Activated T-cell treated with anti-CD3 and anti-CD28 coated beads for 24 hours (primary cell): ENCODE results near the gene ZNF554.
"Not testable (repeated sequence)": the region's sequence is repeated elsewhere in the genome, so short reads cannot be mapped to it uniquely, and the experiment has no call there.

ENCODE experiments used
- DNase-seq: peaks from one replicate; pipeline ENCODE4 v3.0.0-alpha.2; 2020; ENCODE audit warnings: low read depth

The ZNF554 gene

DNA sequence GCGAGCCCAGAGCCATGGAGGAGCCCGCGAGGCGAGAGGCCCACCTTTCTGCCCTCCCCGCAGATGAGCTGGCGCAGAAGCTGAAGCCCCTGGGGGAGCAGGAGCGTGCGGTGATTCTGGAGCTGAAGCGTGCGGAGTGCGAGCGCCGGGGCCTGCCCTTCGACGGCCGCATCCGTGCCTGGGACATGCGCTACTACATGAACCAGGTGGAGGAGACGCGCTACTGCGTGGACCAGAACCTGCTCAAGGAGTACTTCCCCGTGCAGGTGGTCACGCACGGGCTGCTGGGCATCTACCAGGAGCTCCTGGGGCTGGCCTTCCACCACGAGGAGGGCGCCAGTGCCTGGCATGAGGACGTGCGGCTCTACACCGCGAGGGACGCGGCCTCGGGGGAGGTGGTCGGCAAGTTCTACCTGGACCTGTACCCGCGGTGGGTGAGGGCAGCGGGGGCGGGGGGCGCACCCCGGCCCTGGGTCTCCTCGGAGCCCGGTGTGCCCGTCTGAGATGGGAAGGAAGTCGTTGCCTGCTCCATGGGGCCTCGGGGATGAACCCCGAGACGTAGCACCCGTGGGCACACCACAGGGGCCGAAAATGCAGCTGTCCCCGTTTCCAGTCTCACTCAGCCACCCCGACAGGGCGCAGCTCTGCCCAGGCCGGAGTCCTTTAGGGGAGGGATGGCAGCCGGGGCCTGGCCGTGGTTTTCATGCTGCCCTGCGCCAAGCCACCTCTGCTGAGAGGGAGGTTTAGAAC is 12.1 kb upstream of the ZNF554 start:
- DNase-seq: no peak

DNA sequence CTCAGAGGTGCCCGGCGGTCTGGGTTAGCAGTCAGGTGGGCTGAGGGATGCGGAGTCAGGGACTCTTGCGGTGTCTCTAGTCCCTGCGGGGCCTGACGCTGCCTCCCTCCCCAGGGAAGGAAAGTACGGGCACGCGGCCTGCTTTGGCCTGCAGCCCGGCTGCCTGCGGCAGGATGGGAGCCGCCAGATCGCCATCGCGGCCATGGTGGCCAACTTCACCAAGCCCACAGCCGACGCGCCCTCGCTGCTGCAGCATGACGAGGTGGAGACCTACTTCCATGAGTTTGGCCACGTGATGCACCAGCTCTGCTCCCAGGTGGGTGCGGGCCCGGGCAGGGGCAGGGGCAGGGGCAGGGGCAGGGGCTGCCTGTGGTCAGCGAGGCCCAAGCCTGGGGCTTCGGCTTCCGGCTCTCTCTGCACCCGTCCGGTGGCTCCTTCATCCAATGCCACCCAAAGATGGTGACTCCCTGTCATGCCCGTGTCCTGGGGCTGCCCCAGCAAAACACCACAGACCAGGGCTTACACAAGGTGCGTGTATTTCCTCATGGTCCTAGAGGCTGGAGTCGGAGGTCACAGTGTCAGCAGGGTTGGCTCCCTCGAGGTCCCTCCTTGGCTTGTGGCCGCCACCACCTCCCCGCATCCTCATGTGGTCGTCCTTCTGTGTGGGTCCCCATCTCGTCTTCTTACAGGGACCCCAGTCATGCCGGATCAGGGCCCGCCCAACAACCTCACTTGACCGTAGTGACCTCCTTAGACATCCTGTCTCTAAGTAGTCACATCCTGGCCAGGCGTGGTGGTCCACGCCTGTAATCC is 11.3 kb upstream of the ZNF554 start:
- no peak for DNase-seq

DNA sequence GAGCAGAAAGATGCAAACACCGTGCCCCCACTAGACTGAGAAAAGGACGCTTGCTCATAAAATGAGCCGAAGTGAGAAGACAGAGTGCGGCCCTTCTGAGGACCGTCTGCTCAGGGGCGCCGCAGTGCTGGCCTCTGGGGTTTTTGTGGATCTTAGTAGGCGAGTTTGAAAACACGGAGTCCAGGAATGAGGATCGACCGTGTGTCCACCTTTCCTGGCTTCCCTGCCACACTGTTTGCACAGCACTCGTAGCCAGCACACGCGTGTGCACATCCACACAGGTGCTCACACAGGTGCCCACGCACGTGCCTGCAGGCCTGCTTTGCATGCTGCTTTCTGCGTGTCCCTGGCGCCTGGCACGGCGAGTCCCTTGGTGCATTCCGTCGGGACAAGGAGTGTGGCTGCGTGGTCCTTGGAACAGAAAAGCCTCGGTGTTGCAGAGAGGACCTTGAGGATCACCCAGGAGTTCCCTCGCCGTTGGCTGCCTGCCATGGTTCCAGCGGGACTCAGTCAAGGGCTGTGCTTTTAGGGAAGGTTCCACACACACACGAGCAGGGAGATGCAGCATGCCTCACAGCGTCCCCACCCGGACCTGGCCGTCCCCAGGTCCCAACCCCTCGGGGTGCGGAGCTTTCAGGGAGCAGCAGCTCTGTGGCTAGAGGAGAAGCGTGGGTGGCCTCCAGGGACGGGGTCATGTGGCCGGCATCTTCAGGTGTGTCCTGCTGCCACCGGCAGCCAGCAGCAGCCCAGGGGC is 10.1 kb upstream of the ZNF554 start:
- no peak for DNase-seq

DNA sequence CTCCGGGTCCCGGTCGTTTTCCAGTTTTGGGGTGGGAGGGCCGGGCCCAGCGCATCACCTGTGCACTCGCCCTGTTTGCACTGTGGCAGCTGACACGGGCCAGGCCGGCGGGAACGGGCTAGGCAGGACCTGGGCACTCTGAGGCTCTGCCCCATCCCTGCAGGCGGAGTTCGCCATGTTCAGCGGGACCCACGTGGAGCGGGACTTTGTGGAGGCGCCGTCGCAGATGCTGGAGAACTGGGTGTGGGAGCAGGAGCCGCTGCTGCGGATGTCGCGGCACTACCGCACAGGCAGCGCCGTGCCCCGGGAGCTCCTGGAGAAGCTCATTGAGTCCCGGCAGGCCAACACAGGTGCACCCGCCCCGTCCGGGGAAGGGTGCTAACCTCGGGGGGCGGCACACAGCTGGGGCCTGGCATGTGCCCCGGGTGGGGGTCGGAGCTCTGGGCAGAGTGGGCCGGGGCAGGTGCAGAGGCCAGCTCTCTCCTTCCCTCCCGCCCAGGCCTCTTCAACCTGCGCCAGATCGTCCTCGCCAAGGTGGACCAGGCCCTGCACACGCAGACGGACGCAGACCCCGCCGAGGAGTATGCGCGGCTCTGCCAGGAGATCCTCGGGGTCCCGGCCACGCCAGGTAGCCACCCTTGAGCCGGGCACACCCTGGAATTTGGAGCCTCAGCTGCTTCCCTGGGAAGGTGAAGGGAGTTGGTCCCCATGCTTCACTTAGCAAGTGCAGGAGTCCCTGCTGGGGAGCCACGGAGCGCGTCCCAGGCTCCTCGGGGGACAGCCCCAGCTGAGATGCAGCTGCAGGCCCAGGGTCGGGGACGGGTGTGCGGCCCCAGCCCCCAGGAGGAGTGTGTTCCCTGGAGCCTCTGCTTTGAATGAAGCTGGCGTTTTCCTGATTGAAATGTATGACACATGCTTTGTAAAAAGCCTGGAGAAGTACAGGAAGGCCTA is 9.3 kb upstream of the ZNF554 start:
- DNase-seq: no peak

DNA sequence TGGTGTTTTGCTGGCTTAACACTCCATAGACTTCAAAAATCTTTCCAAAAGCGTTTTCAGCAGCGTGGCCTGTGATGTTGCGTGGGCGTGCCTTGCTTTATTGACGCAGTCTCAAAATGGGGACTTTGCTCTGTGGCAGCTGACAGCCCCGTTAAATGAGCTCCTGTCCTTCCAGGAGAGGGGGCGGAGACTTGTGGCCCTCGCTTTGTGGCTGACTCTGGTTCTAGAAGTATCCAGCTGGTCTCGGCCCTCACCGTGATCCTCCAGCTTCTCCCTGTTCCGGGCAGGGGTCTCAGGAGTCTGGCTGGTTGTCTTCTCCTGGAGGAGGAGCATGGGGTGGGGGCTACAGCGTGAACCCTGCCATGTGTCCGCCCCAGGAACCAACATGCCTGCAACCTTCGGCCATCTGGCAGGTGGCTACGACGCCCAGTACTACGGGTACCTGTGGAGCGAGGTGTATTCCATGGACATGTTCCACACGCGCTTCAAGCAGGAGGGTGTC is 8.4 kb upstream of the ZNF554 start:
- DNase-seq: no peak

DNA sequence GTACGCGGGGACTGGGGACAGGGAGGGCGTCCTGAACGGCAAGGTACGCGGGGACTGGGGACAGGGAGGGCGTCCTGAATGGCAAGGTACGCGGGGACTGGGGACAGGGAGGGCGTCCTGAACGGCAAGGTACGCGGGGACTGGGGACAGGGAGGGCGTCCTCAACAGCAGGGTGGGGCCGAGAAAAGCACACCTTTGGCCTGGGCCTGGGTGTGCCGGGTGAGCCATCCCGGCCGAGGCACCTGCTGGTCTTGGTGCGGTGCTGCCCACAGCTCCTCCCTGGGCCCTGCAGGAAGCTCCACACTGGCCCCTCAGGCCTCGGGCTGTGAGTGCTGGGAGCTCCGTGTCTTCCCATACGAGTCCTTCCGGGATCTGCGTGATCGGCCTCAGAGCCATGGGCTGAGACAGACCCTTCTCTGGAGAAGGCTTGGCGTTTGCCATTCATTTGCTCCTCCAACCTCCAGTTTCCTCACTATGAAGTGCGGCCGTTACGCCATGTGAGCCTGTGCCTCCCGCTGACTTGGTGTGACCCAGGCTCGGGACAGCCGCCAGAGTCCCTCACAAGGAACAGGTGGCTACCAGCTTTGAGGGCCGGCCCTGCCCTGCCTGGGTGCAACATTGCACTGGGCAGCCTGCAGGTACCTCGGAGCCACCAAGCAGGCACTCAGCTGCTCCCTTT is 7.8 kb upstream of the ZNF554 start:
- no peak for DNase-seq

DNA sequence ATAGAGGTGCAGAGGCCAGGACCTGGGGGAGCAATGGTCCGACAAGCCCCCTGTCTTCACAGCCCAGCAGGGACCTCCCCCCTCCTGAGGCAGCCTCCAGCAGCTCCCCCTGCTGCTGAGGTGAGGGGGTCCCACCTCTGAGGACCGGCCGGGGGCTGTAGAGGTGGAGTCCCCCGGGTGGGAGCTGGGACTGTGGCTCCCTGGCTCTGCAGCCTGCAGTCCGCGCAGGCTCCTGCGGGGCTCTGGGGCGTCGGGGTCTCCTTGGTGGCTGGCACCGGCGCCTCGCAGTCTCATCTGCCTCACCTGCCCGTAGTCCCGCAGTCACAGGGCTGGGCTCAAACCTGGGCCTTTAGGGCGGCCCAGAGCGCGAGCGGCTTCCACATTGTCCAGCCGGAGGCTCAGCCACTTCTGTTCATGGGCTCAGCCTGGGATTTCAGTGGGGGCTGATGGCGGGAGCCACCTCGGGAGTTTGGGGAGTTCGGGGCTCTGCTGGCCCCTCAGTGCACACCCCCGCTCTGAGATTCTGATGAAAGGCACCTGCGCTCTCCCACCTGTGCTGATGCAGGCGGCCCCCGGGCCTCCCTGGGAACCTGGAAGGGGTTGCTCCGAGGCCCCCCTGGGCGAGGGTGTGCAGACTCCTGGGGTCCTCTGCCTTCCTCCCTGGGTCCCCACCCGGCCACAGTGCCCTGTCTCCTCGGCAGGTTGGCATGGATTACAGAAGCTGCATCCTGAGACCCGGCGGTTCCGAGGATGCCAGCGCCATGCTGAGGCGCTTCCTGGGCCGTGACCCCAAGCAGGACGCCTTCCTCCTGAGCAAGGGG is 7.0 kb upstream of the ZNF554 start:
- DNase-seq: no peak

DNA sequence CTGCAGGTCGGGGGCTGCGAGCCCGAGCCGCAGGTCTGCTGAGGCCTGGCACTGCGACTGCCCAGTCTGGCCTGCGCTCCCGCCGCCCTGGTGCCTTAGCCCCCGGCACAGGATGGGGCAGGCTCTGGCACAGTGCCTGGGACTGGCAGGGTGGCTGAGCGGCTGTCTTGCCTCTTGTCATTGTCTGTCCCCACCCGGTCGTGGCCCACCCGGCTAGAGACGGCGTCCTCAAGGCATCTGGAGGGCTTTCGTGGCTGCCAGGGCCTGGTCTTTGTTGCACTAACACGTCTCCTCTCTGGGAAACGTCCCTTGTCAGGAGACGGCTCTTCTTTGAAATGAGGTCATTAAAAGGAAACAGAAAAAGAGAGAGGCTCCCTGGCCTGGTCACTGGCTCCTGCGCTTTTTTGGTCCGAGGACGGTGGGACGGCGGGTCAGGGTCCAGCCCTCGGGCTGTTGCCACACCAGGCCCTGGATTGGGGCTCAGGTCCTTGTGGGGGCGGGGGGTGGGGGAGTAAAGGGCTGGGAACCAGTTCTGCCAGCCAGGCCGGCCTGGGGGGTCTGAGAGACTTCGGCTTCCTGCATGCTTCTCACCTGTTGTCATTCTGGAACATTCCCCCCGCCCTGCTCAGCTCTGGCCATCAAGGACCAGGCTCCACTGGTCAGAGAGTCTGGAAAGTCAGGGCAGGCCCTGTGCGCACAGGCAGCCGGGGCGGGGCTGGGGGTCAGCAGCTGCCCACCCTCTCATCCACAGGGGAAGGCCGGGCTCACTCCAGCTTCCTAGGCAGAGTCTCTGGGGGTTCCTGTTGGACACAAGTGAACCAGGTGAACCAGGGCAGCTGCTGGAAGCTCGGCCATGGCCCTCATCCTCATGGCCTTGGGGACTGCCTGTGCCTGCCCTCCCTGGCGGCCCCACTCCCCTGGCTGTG is 6.2 kb upstream of the ZNF554 start:
- no peak for DNase-seq

DNA sequence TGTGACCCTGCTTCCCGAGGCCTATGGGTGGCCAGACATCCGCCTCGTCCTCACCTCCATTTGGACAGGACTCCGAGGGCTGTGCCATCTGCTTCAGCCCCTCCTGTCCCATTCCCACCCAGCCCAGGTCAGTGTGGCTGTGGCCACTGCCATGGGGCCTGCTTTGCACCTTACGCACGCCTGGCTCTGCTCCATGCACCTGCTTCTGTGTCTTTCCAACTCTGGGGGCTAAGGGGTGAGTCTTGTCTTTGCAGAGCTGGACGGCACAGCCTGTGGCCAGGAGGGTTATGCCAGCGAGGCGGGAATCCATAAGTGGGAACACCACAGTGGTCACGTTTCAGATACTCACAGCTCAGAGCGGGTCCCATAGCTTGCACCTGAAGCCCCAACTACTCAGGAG is 5.2 kb upstream of the ZNF554 start:
- no peak for DNase-seq

DNA sequence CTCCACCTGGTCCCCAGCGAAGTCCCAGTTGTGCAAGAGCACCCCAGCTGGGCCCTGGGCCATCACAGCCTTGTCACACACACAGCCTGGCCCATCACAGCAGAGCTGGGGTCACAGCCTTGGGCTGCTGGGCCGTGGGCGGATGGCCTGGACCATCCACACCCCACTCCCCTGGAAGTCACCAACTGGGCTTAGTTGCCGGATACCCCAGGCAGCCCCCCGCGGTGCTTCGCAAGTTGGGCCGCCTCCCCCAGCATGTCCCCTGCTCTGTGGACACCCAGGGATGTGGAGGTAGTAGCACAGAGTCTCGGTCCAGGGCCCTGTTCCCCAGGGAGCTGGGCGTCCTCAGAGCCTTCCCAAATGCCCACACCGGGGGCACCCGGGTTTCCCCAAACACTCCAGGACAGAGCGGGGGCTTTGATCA is 4.5 kb upstream of the ZNF554 start:
- DNase-seq: no peak

DNA sequence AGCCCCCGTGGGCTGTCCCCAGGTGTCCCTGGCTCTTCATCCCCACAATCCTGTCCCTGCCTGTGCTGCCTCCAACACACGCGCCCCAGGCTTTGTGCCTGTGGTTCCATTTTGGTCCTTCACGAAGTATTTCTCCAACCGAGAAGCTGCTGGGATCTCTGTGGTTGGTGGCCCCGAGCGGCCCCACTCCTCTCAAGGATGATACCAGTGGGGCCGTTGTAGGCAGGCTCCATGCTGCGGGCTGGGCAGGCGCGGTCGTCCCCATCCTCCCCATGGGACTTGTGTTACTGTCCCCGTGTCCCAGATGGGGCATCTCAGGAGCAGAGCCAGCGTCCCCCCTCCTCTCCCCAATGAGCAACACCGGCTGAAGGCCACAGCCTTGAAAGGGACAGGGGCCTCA is 3.7 kb upstream of the ZNF554 start:
- DNase-seq: no peak

DNA sequence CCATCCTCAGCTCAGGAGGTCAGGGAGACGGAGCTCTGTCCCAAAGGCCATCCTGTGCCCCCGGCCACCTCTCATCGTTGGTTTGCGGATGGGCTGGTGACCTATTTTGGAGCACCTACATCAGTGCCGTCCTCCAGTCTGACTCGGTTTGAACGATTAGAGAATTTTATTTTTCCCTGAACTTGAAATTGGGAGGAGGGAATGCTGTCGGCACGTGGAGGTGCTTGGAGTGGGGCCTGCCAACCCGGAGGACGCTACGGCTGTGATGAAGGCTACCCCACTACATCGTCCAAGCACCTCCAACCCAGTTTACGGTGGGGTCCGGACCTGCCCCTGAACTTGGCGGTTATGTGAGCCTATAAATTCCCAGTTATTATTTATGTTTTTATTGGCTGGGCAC is 3.0 kb upstream of the ZNF554 start:
- DNase-seq: no peak

DNA sequence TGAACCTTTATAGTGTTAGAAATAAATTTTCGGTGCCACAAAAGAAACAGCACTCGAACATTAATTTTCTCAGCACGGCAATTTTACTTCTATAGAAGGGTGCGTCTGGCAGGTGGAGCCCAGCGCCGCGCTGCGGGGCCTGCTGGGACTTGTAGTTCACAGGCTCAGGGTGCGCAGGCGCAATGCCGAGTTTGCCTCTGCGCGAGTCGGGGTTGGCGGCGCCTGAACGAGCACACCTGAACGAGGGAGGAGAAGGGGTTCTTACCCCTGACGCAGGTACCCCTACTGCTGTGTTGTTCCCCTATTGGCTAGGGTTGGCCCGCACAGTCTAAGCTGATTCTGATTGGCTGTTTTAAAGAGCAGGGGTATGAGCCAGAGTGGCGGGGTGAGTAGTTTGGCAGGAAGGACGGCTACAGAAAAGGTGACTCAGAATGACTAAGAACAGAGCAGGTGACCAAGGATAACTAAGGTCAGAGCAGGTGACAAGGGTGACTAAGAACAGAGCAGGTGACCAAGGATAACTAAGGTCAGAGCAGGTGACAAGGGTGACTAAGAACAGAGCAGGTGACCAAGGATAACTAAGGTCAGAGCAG is 2.3 kb upstream of the ZNF554 start:
- DNase-seq: not testable (repeated sequence)

DNA sequence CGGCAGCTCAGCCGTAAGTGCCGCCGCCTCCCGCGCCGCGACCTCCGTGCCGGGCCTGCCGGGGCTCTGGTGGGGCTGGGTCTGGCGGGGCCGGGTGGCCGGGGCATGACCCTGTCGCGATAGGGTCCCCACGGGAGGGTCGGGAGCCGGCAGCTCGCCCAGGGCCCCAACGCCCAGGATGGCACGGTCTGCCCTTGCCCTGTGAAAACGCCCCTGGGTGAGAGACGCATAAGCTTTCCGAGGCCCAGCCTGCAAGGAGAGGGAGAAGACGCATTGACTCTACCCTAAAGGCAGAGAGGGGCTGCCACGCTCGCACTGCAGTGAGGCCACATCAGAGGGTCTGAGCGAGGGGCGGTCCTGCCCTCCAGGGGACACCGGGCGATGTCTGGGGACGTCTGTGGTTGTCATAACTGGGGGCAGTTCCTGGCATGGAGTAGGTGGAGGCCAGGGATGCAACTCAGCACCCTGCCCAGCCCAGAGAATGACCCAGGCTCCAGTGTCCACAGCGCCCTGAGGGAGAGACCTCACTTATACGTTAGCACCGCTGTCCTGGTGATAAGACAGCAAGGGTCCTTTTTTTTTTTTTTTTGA is 539 bp downstream of the ZNF554 start:
- DNase-seq: no peak

DNA sequence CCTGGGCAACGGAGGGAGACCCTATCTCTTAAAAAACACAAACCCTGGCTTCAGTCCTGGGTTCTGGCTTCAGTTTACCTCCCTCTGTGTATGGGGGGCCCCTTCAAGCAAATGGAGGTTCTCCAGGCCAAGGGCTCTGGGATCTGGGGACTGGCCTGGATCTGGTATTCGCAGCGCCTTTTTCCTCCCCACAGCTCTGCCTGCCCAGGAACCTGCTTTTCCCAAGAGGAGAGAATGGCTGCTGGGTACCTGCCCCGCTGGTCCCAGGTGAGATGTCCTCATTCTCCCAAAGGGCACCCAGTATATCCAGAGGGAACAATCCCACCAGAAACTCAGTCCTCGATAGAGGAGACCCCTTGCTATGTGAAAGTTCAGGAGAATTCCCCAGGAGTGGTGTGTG is 3.2 kb downstream of the ZNF554 start:
- DNase-seq: no peak

DNA sequence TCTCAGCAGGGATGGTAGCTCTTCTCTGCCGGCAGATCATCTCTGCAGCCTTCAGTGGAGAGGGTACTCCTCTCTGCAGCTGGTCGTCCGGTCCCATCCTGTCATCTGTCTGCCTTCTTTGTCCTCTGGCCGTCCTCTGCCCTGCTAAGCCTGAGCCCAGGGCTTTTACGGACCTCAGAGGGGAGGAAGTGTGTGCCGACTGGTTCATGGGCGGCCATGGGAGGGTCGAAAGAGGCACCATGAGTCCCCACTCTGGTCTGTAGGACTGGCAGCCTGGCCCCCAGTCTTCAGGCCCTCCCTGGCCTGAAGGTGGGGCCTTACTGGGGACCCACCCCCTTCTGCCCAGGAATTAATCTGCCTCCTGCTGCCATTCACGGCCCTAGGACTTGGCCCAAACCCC is 4.0 kb downstream of the ZNF554 start:
- no peak for DNase-seq

DNA sequence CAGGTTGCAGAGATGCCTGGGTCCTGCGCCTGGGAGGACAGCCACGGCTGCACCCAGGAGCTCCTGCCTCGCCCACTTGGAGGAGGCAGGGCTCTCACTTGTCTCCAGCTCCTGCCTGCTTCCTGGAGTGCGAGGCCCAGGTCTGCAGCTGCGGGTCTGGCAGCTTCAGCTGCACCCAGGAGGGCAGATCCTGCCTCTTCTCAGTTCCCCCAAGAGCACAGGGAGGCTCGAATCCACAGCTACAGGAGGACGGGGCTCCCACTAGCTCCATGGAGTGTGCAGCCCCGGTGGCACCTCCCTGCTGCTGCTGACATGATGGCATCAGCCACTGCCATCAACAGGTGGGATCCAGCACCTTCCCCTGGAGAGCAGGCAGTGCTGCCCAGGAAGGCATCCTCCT is 4.5 kb downstream of the ZNF554 start:
- DNase-seq: no peak

DNA sequence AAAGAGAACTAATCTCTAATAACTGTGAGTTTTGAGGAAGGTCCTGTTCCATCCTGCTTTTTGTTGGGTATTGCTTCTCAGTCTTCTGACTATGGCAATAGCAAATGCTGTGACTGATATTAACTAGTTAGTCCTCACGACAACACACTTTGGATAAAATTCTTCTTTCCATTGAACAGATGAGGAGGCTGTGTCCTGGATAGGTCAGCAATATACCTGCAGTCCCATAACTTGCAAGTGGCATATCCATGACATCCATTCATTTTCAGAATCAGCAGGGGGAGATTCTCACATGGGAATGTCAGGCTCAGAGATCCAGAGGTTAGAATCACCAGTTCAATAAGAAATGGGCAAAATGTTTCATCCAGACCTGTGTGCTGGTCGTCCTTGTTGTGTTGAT is 7.4 kb downstream of the ZNF554 start:
- no peak for DNase-seq
